H1 (cell line): ENCODE data around the gene PSMD7. TPM values are rescaled to one million over a fixed set of nuclear protein-coding genes. Genes with fewer than 3 reads are reported as not detected.

ENCODE experiments used
- CTCF ChIA-PET: fragments of 300-600 bp; sonication (Branson Sonifier 250); formaldehyde crosslinking; loops from one replicate; lab custom pipeline; 2021; ENCODE audit not compliant: partially characterized antibody; lab: Charles Lee
- POLR2A ChIA-PET: fragments of 300-600 bp; sonication (Branson Sonifier 250); formaldehyde crosslinking; loops from one replicate; lab custom pipeline; 2021; ENCODE audit warnings: inconsistent platforms; ENCODE audit not compliant: partially characterized antibody; lab: Charles Lee
- DNase-seq, 2 experiments: peaks; one replicate each; pipeline versions ENCODE4 v3.0.0 to v3.0.0-alpha.2; 2010 to 2022; ENCODE audit warnings: low spot score in 2 of 2, low read depth in 1 of 2, mixed read lengths in 1 of 2
- FAIRE-seq: peaks from 2 replicates; lab custom pipeline; 2011; peaks lifted over from hg19 to GRCh38; lab: Jason Lieb, UNC
- H2AFZ ChIP-seq: 2 replicates; pipeline ENCODE4 v1.8.1; 2012; ENCODE audit warnings: low read length, inconsistent platforms
- H2AK5ac ChIP-seq: 2 replicates; pipeline ENCODE4 v1.6.1; 2013; ENCODE audit warnings: low read depth, low read length
- H2BK120ac ChIP-seq: replicated peaks from 2 replicates; pipeline ENCODE3; 2013; ENCODE audit warnings: low read depth, low read length, inconsistent platforms
- H2BK12ac ChIP-seq: 2 replicates; pipeline ENCODE4 v1.6.1; 2013; ENCODE audit warnings: low read depth, low read length
- H2BK15ac ChIP-seq: 2 replicates; pipeline ENCODE4 v1.6.1; 2013; ENCODE audit warnings: low read length
- H2BK20ac ChIP-seq: 2 replicates; pipeline ENCODE4 v1.6.1; 2013; ENCODE audit warnings: low read length
- H2BK5ac ChIP-seq: 2 replicates; pipeline ENCODE4 v1.6.1; 2013; ENCODE audit warnings: low read depth, low read length
- H3K14ac ChIP-seq: 2 replicates; pipeline ENCODE4 v1.6.1; 2013; ENCODE audit warnings: inconsistent platforms; ENCODE audit not compliant: insufficient read length
- H3K18ac ChIP-seq: 2 replicates; pipeline ENCODE4 v1.6.1; 2013; ENCODE audit warnings: low read length; ENCODE audit errors: extremely low read depth
- H3K23ac ChIP-seq: 2 replicates; pipeline ENCODE4 v1.6.1; 2013; ENCODE audit warnings: inconsistent platforms; ENCODE audit not compliant: insufficient read length
- H3K23me2 ChIP-seq: 2 replicates; pipeline ENCODE4 v1.6.1; 2013; ENCODE audit warnings: low read depth, low read length
- H3K27ac ChIP-seq: 2 replicates; pipeline ENCODE4 v1.6.1; 2011; ENCODE audit warnings: low read depth, low read length, inconsistent platforms
- H3K27me3 ChIP-seq, 4 experiments: replicated peaks in 1 of 4; 1 replicate in 1 of 4; 2 replicates in 3 of 4; pipeline versions ENCODE4 v1.6.1 to v1.8.1; 2011 to 2013; ENCODE audit warnings: low read length in 3 of 4, mild to moderate bottlenecking in 3 of 4, inconsistent platforms in 2 of 4, mixed read lengths in 2 of 4, moderate library complexity in 1 of 4; ENCODE audit not compliant: control insufficient read depth in 3 of 4, insufficient read depth in 3 of 4; ENCODE audit errors: extremely low read depth in 1 of 4
- H3K36me3 ChIP-seq, 4 experiments: 2 replicates each; pipeline versions ENCODE4 v1.6.1 to v1.8.1; 2011 to 2013; ENCODE audit warnings: mild to moderate bottlenecking in 4 of 4, low read length in 3 of 4, moderate library complexity in 2 of 4, control low read depth in 1 of 4, inconsistent platforms in 1 of 4; ENCODE audit not compliant: insufficient read depth in 4 of 4, control insufficient read depth in 2 of 4
- H3K4ac ChIP-seq: replicated peaks from 2 replicates; pipeline ENCODE3; 2013; ENCODE audit warnings: low read length, low read depth, mixed read lengths, inconsistent platforms; ENCODE audit not compliant: insufficient read length
- H3K4me1 ChIP-seq, 4 experiments: replicated peaks in 1 of 4; 1 replicate in 1 of 4; 2 replicates in 3 of 4; pipeline versions ENCODE4 v1.6.1 to v1.8.1; 2011 to 2013; ENCODE audit warnings: low read length in 3 of 4, inconsistent platforms in 2 of 4, mixed read lengths in 1 of 4; ENCODE audit not compliant: insufficient read depth in 4 of 4, control insufficient read depth in 3 of 4
- H3K4me2 ChIP-seq, 2 experiments: 2 replicates each; pipeline versions ENCODE4 v1.6.1 to v1.8.1; 2011 to 2013; ENCODE audit warnings: low read depth in 2 of 2, low read length in 2 of 2, control low read depth in 1 of 2, inconsistent platforms in 1 of 2, mild to moderate bottlenecking in 1 of 2; ENCODE audit not compliant: insufficient read depth in 1 of 2
- H3K4me3 ChIP-seq, 4 experiments: fragments of 200-600, 300-600 bp in 1 of 4; sonication (generic), shearing (Covaris generic), sonication (Bioruptor Twin) in 1 of 4; 2 replicates each; pipeline versions ENCODE4 v1.5.1 to v1.8.1; 2011 to 2016; ENCODE audit warnings: low read length in 4 of 4, low read depth in 3 of 4, control low read depth in 2 of 4, inconsistent platforms in 2 of 4, mild to moderate bottlenecking in 2 of 4, mixed read lengths in 1 of 4, moderate library complexity in 1 of 4; ENCODE audit not compliant: insufficient read depth in 2 of 4; ENCODE audit errors: extremely low read depth in 1 of 4
- H3K56ac ChIP-seq: replicated peaks from 2 replicates; pipeline ENCODE3; 2013; ENCODE audit warnings: low read depth, mild to moderate bottlenecking, mixed read lengths, low read length, inconsistent platforms; ENCODE audit not compliant: insufficient read length
- H3K79me1 ChIP-seq: 2 replicates; pipeline ENCODE4 v1.6.1; 2013; ENCODE audit warnings: low read depth, low read length, control low read depth
- H3K79me2 ChIP-seq, 2 experiments: 2 replicates each; pipeline versions ENCODE4 v1.6.1 to v1.8.1; 2012 to 2013; ENCODE audit warnings: low read length in 2 of 2, mild to moderate bottlenecking in 2 of 2, inconsistent platforms in 1 of 2; ENCODE audit not compliant: insufficient read depth in 2 of 2, control insufficient read depth in 1 of 2
- H3K9ac ChIP-seq, 4 experiments: replicated peaks in 1 of 4; 1 replicate in 1 of 4; 2 replicates in 3 of 4; pipeline versions ENCODE4 v1.6.1 to v1.8.1; 2011 to 2013; ENCODE audit warnings: low read depth in 3 of 4, low read length in 3 of 4, control low read depth in 2 of 4, mild to moderate bottlenecking in 2 of 4, moderate library complexity in 2 of 4, inconsistent platforms in 1 of 4; ENCODE audit errors: extremely low read depth in 1 of 4
- H3K9me3 ChIP-seq, 2 experiments: 2 replicates each; pipeline versions ENCODE4 v1.6.1 to v1.8.1; 2012 to 2013; ENCODE audit warnings: mild to moderate bottlenecking in 2 of 2, moderate library complexity in 2 of 2, control low read depth in 1 of 2, inconsistent platforms in 1 of 2, low read depth in 1 of 2, low read length in 1 of 2, mixed read lengths in 1 of 2; ENCODE audit not compliant: insufficient read depth in 2 of 2
- H4K20me1 ChIP-seq, 2 experiments: replicated peaks in 1 of 2; 2 replicates each; pipeline versions ENCODE3 to v1.8.1; 2011 to 2013; ENCODE audit warnings: inconsistent platforms in 2 of 2, low read length in 2 of 2, mild to moderate bottlenecking in 1 of 2; ENCODE audit not compliant: insufficient read depth in 2 of 2, control insufficient read depth in 1 of 2
- H4K5ac ChIP-seq: 2 replicates; pipeline ENCODE4 v1.6.1; 2013; ENCODE audit warnings: low read length, low read depth, mixed read lengths, inconsistent platforms; ENCODE audit not compliant: insufficient read length
- H4K8ac ChIP-seq: 2 replicates; pipeline ENCODE4 v1.8.0; 2013; ENCODE audit warnings: mild to moderate bottlenecking, moderate library complexity, low read length, inconsistent platforms; ENCODE audit not compliant: insufficient read depth; ENCODE audit errors: extremely low read depth
- H4K91ac ChIP-seq: replicated peaks from 2 replicates; pipeline ENCODE3; 2013; ENCODE audit warnings: low read length, mixed read lengths, inconsistent platforms; ENCODE audit not compliant: insufficient read length
- BACH1 ChIP-seq: IDR thresholded peaks from 2 replicates; pipeline ENCODE4 v1.6.1; 2012; ENCODE audit warnings: low read length, improper control_type of control experiment
- BRCA1 ChIP-seq: IDR thresholded peaks from 2 replicates; pipeline ENCODE4 v1.6.1; 2012; ENCODE audit warnings: low read depth, low read length, improper control_type of control experiment
- CTBP2 ChIP-seq: IDR thresholded peaks from 2 replicates; pipeline ENCODE4 v1.7.0; 2011; ENCODE audit warnings: borderline replicate concordance, mild to moderate bottlenecking, moderate library complexity, mixed read lengths, low read length; ENCODE audit not compliant: insufficient read depth, insufficient read length
- EZH2 ChIP-seq: fragments of 200-600 bp; sonication (generic); IDR thresholded peaks from 2 replicates; pipeline ENCODE4 v1.7.1; 2012; ENCODE audit warnings: low read depth, mild to moderate bottlenecking, moderate library complexity, low read length, inconsistent platforms; ENCODE audit not compliant: severe bottlenecking
- GABPA ChIP-seq: IDR thresholded peaks from 2 replicates; pipeline ENCODE4 v1.6.1; 2011; ENCODE audit warnings: mild to moderate bottlenecking, low read length, moderate library complexity, borderline replicate concordance; ENCODE audit not compliant: insufficient read depth
- JUND ChIP-seq: IDR thresholded peaks from 2 replicates; pipeline ENCODE4 v1.6.1; 2011; ENCODE audit warnings: mild to moderate bottlenecking, improper control_type of control experiment, low read length
- KDM5A ChIP-seq: fragments of 200-600 bp; IDR thresholded peaks from 2 replicates; pipeline ENCODE4 v1.7.1; 2012; ENCODE audit warnings: mild to moderate bottlenecking, low read length, inconsistent platforms, mixed read lengths
- RFX5 ChIP-seq: IDR thresholded peaks from 2 replicates; pipeline ENCODE4 v1.6.1; 2011; ENCODE audit warnings: low read depth, low read length, improper control_type of control experiment, borderline replicate concordance
- RNF2 ChIP-seq: fragments of 200-900, 300-1000 bp; sonication (generic); IDR thresholded peaks from 2 replicates; pipeline ENCODE4 v1.7.1; 2016; ENCODE audit warnings: borderline replicate concordance, low read depth, mild to moderate bottlenecking, antibody characterized with exemption, low read length; ENCODE audit not compliant: poor library complexity, severe bottlenecking; ENCODE audit errors: missing control alignments
- SP1 ChIP-seq: IDR thresholded peaks from 2 replicates; pipeline ENCODE4 v1.6.1; 2011; ENCODE audit warnings: low read depth, low read length
- TBP ChIP-seq: IDR thresholded peaks from 2 replicates; pipeline ENCODE4 v1.6.1; 2011; ENCODE audit warnings: low read depth, low read length, improper control_type of control experiment
- TEAD4 ChIP-seq: IDR thresholded peaks from 2 replicates; pipeline ENCODE4 v1.6.1; 2012; ENCODE audit warnings: low read depth, low read length, inconsistent platforms, mixed read lengths
- ZNF274 ChIP-seq: IDR thresholded peaks from 2 replicates; pipeline ENCODE4 v1.7.0; 2012; ENCODE audit warnings: low read length, borderline replicate concordance; ENCODE audit errors: extremely low read depth
- WGBS, 2 experiments: shearing (Covaris generic) in 1 of 2; methylation state at CpG; one replicate each; pipeline versions ENCODE4 v1.1.6 to v1.1.7; 2013 to 2015; ENCODE audit warnings: low lambda C conversion rate in 2 of 2, mixed read lengths in 2 of 2, inconsistent platforms in 1 of 2, low coverage in 1 of 2, missing lambda C conversion rate in 1 of 2; ENCODE audit not compliant: insufficient replicate concordance in 2 of 2, insufficient coverage in 1 of 2, insufficient read length in 1 of 2; ENCODE audit errors: extremely low coverage in 1 of 2, missing lambda C conversion rate in 1 of 2; 5-methylcytosine and 5-hydroxymethylcytosine counted together
- polyA plus RNA-seq, 7 experiments: library from polyadenylated mRNA; depleted of rRNA in 3 of 7; stranded (reverse) in 5 of 7; unstranded in 2 of 7; fragments of >200 nt in 5 of 7; fragments of 200-250 nt in 2 of 7; gene quantifications; 1 replicate in 5 of 7; 2 replicates in 1 of 7; 4 replicates in 1 of 7; pipeline versions ENCODE4 v1.2.1 to v1.2.3, GENCODE V29; 2011 to 2013; ENCODE audit warnings: missing spikeins in 2 of 7, mixed read lengths in 2 of 7
- total RNA-seq: library from RNA; stranded (reverse); fragmentation: NEBNext Ultra II Directional; extraction: Animal tissue kit (Norgen Biotek cat#: 25700); gene quantifications from 2 replicates; pipeline ENCODE4 v1.2.1, GENCODE V29; 2021
- TF ChIP-seq, protein P1 (sequence below): IDR thresholded peaks from 2 replicates; pipeline ENCODE4 v1.6.1; 2012; ENCODE audit warnings: inconsistent platforms

The PSMD7 gene
- total and polyA plus RNA-seq, 2 of the 8 experiments (the other 6 are each of a cell fraction or from before 2014, with no cell fraction given) = 91.1 to 148 TPM

DNA sequence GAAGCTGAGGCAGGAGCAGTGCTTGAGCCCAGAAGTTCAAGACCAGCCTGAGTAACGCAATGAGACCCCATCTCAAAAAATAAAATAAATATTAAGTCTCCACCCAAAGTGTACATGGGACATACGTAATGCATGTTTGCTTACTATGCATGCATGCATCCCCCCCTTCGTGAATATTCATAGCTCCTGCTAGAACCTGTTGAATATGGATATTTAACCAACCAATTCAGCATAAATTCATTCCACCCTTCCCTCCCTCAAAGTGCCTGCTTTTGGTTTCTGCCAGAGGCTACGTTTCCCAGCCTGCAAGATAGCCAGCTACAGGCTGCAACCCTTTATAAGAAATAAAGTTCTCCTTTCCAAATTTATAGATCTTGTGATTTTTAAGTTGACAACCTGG is 12.9 kb upstream of the PSMD7 start:
- Histone ChIP-seq H2AFZ (no peak overlapping the region), H3K79me1 (no peaks in the 10 kb centered on the region), H3K9ac (no peak overlapping the region), H2BK5ac (no peak overlapping the region), H2BK15ac (no peak overlapping the region), H3K23ac (no peak overlapping the region), H2BK20ac (no peak overlapping the region), H3K14ac (no peak overlapping the region), H3K4ac (no peak overlapping the region), H2BK12ac (no peak overlapping the region), H4K5ac (no peak overlapping the region), H3K4me3 (no peak overlapping the region), H3K27me3 (no peaks in the 10 kb centered on the region), H4K91ac (no peak overlapping the region), H3K79me2 (no peaks in the 10 kb centered on the region), H2BK120ac (no peak overlapping the region), H3K56ac (no peak overlapping the region), H3K4me1 (peaks cover 0 to 3% (median 0%) of the 10 kb centered on the region in 4 experiments; a peak in 2 of 7 replicates), H4K20me1 (no peaks in the 10 kb centered on the region), H2AK5ac (no peak overlapping the region), H3K9me3 (peaks cover 3 to 6% of the 10 kb centered on the region in 2 experiments; a peak in 2 of 4 replicates), H3K4me2 (no peak overlapping the region), H3K18ac (no peak overlapping the region), H3K36me3 (no peaks in the 10 kb centered on the region), H4K8ac (no peak overlapping the region), H3K27ac (no peak overlapping the region), H3K23me2 (no peaks in the 10 kb centered on the region)
- ChIA-PET POLR2A (interaction anchor here (0.8 kb wide), 1 partner anchor 34 kb away, joined by 3 read pairs; no protein-coding TSS in a partner anchor), CTCF (interaction anchor here (0.8 to 2.8 kb wide), 2 partner anchors 9 to 15 kb away, joined by 3 to 11 read pairs; no protein-coding TSS in a partner anchor)
- FAIRE-seq (no peak), DNase-seq (no peak)
- 90% methylated on average over 4 of the region's 4 CpGs; no CpG with 5 or more reads in 1 of the 2 experiments for WGBS, 2 experiments
- TF ChIP-seq ZNF274 = no peak
- TF ChIP-seq BRCA1 = no peak
- TF ChIP-seq JUND = no peak
- no peak for TF ChIP-seq BACH1
- TF ChIP-seq RFX5 = no peak
- TF ChIP-seq SP1 = no peak
- TF ChIP-seq CTBP2 = no peak
- TF ChIP-seq KDM5A = no peak
- no peak for TF ChIP-seq GABPA
- no peak for TF ChIP-seq EZH2
- TF ChIP-seq TEAD4 = no peak
- TF ChIP-seq RNF2 = no peak
- TF ChIP-seq, protein P1, sequence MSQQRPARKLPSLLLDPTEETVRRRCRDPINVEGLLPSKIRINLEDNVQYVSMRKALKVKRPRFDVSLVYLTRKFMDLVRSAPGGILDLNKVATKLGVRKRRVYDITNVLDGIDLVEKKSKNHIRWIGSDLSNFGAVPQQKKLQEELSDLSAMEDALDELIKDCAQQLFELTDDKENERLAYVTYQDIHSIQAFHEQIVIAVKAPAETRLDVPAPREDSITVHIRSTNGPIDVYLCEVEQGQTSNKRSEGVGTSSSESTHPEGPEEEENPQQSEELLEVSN = no peak
- TF ChIP-seq TBP = no peak
